HG03045 (cell line): ENCODE measurements around the gene MELTF.
A peak's percentile ranks its signal among the peaks of the same experiment; 100 is the strongest.

Experiments used
- ATAC-seq: cut with Tn5 transposase; IDR thresholded peaks from one replicate; pipeline ENCODE4 v1.9.1; 2021; ENCODE audit warnings: mild to moderate bottlenecking, moderate library complexity; ENCODE audit not compliant: unreplicated experiment

MELTF gene

GRCh38 chr3:197010556-197011351, 18.9 kb downstream of the MELTF start:
- ATAC-seq: no peak

GRCh38 chr3:197009532-197010019, 20.0 kb downstream of the MELTF start:
- no peak for ATAC-seq

GRCh38 chr3:197008436-197009209, 21.0 kb downstream of the MELTF start:
- no peak for ATAC-seq

GRCh38 chr3:197007953-197008352, 21.7 kb downstream of the MELTF start:
- no peak for ATAC-seq

- no peak for ATAC-seq
Observed at GRCh38 chr3:197007296-197007940, 22.2 kb downstream of the MELTF start.

GRCh38 chr3:197006860-197007259, 22.8 kb downstream of the MELTF start:
- no peak for ATAC-seq

GRCh38 chr3:197006446-197006845, 23.2 kb downstream of the MELTF start:
- ATAC-seq: no peak

GRCh38 chr3:197003461-197004385, 25.9 kb downstream of the MELTF start:
- ATAC-seq: peak; percentile 13

- peak; percentile 76 for ATAC-seq
Observed at GRCh38 chr3:197002701-197003454, 26.7 kb downstream of the MELTF start.

GRCh38 chr3:197001972-197002700, 27.5 kb downstream of the MELTF start:
- ATAC-seq: peak; percentile 10

GRCh38 chr3:197001106-197001971, 28.3 kb downstream of the MELTF start:
- no peak for ATAC-seq

GRCh38 chr3:197000211-197000610, 29.4 kb downstream of the MELTF start:
- no peak for ATAC-seq

GRCh38 chr3:196998966-196999760, 30.5 kb downstream of the MELTF start:
- ATAC-seq: no peak

- no peak for ATAC-seq
Observed at GRCh38 chr3:196997311-196997710, 32.3 kb downstream of the MELTF start.

- no peak for ATAC-seq
Observed at GRCh38 chr3:196996454-196997265, 33.0 kb downstream of the MELTF start.

GRCh38 chr3:196995646-196996355, 33.8 kb downstream of the MELTF start:
- ATAC-seq: no peak
